ENCODE results near the gene POU3F1. TPM values are rescaled to one million over a fixed set of nuclear protein-coding genes. Genes with fewer than 3 reads are reported as not detected.
A peak's percentile ranks its signal among the peaks of the same experiment; 100 is the strongest.

Gene POU3F1
- total and polyA plus RNA-seq, 2 donors (not counting 1 experiment from before 2014, with no cell fraction given) = 0.63 to 3.8 TPM

- Mint-ChIP-seq H3K9me3 (ENCODE audit: insufficient read depth) (no peaks in the 10 kb centered on the region), H3K27ac (no peak overlapping the region), H3K4me3 (peak overlapping the region; percentile 27), H3K4me1 (peaks cover 16% of the 10 kb centered on the region), H3K27me3 (peaks cover 55% of the 10 kb centered on the region)
- H3K9me3 ChIP-seq (ENCODE audit: control extremely low read depth in 1 of 3, control insufficient read depth in 2 of 3, insufficient read depth in 1 of 3, low read length in 2 of 3) = peaks cover 0 to 21% (median 0%) of the 10 kb centered on the region in 3 donors
- no peaks in the 10 kb centered on the region for H3K79me2 ChIP-seq (ENCODE audit: control insufficient read depth, insufficient read depth, low read length)
- CTCF ChIA-PET = interaction anchor here (0.8 to 1.6 kb wide), 2 partner anchors 13 to 25 kb away, joined by 3 read pairs; no protein-coding TSS in a partner anchor
- POLR2A ChIA-PET = no interaction called here
- H3K4me3 ChIP-seq (ENCODE audit: control extremely low read depth in 1 of 5, extremely low read depth in 1 of 5, insufficient read depth in 1 of 5, low read depth in 2 of 5, low read length in 4 of 5) = no peak overlapping the region
- peaks cover 0 to 70% (median 46%) of the 10 kb centered on the region in 4 experiments for H3K27me3 ChIP-seq (replicated peaks in 1 of 4; ENCODE audit: control extremely low read depth in 1 of 4, control insufficient read depth in 3 of 4, insufficient read depth in 4 of 4, low read length in 3 of 4)
- TF ChIP-seq CTCF (IDR thresholded peaks at IDR 0.05) (no peak), EZH2 (IDR thresholded peaks at IDR 0.05; ENCODE audit: borderline replicate concordance, insufficient read depth, low read depth, low read length, poor library complexity, severe bottlenecking) (no peak)
- H3K4me2 ChIP-seq (replicated peaks; ENCODE audit: low read depth, low read length, poor library complexity, severe bottlenecking) = no peak overlapping the region
- no peaks in the 10 kb centered on the region for H3K36me3 ChIP-seq (replicated peaks in 1 of 2; ENCODE audit: control extremely low read depth in 1 of 2, control insufficient read depth in 1 of 2, extremely low read depth in 1 of 2, insufficient read depth in 2 of 2, low read length in 1 of 2)
- no peak overlapping the region for H3K9ac ChIP-seq (ENCODE audit: low read length)
- DNase-seq (no peak), ATAC-seq (ENCODE audit: low read depth) (no peak)
- H4K20me1 ChIP-seq (ENCODE audit: control insufficient read depth, insufficient read depth, low read length, poor library complexity, severe bottlenecking) = no peaks in the 10 kb centered on the region
- no peak overlapping the region for H2AFZ ChIP-seq (ENCODE audit: insufficient read depth, low read depth, low read length, poor library complexity, severe bottlenecking)
- H3K27ac ChIP-seq (ENCODE audit: low read length in 2 of 2) = no peak overlapping the region
- peaks cover 23 to 24% of the 10 kb centered on the region in 2 donors for H3K4me1 ChIP-seq (ENCODE audit: control insufficient read depth in 2 of 2, insufficient read depth in 2 of 2, low read length in 2 of 2)
- 81% methylated on average over 12 of the region's 12 CpGs for WGBS (ENCODE audit: insufficient coverage)
- intact Hi-C loops (cut with micrococcal nuclease) = no loop called here
Measured at GRCh38 chr1:38043036-38043747, 3.4 kb downstream of the POU3F1 start.

Measured in B cell (primary cell).